GM19043 (cell line): ENCODE measurements around the gene LIN7C.
"Not testable (repeated sequence)": the region's sequence is repeated elsewhere in the genome, so short reads cannot be mapped to it uniquely, and the experiment has no call there.

Experiments used
- ATAC-seq: cut with Tn5 transposase; IDR thresholded peaks from one replicate; pipeline ENCODE4 v1.9.1; 2021; ENCODE audit warnings: low read depth; ENCODE audit not compliant: unreplicated experiment

Gene LIN7C

GRCh38 chr11:27452147-27452546, 54.4 kb downstream of the LIN7C start:
- ATAC-seq, result no peak

GRCh38 chr11:27451244-27451965, 55.2 kb downstream of the LIN7C start:
- ATAC-seq, result no peak

DNA sequence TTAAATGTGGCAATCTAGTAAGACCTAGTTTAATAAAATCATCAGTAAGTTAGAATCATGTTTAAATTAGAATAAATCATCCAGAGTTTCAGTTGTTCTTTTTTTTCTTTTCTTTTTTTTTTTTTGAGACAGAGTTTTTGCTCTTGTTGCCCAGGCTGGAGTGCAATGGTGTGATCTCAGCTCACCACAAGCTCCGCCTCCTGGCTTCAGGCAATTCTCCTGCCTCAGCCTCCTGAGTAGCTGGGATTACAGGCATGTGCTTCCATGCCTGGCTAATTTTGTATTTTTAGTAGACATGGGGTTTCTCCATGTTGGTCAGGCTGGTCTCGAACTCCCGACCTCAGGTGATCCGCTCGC, 58.4 kb downstream of the LIN7C start:
- ATAC-seq, result not testable (repeated sequence)

DNA sequence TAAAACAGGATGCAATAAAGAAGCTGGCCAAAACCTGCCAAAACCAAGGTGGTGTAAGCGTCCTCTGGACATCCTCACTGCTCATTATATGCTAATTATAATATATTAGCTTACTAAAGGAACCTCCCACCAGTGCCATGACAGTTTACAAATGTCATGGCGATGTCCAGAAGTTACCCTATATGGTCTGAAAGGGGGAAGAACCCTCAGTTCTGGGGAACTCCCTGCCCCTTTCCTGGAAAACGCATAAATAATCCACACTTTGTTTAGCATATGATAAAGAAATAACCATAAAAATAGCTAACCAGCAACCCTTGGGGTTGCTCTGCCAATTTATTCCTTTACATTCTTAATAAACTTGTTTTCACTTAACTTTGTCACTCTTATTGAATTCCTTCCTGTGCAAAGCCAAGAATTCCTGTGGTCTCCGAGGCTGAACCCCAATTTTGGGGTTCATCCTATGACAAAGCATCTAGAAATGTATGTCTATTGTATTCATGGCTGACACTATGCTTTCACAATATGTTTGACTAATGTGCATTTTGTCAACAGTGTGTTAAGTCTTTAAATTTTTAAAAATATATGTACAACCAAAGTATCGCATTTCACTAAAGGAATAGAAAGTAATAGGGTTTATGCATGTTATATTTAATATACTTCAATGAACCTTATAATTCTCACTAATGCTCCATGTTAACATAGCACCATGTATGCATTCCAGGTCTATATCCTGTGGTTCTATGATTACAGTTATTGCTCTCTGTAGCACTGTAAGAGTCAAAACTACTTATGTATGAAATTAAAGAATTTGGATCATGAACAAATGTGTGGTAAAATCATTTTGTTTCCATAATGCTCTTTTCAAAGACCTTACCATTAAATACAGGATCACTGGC, 59.0 kb downstream of the LIN7C start:
- ATAC-seq, result no peak

DNA sequence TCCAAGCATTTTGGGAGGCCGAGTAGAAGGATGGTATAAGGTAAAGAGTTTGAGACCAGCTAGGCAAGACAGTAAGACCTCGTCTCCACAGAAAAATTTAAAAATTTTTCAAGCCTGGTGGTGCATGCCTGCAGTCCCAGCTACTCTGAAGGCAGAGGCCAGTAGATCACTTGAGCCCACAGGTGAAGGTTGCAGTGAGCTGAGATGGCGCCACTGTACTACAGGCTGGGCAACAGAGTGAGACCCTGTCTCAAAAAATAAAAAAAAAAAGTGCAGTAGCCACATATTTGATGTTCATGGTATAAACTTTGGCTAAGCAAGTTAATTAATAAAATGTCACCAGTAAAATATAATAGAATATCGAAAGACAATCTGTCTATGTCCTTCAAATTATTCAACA, 60.9 kb downstream of the LIN7C start:
- no peak for ATAC-seq

DNA sequence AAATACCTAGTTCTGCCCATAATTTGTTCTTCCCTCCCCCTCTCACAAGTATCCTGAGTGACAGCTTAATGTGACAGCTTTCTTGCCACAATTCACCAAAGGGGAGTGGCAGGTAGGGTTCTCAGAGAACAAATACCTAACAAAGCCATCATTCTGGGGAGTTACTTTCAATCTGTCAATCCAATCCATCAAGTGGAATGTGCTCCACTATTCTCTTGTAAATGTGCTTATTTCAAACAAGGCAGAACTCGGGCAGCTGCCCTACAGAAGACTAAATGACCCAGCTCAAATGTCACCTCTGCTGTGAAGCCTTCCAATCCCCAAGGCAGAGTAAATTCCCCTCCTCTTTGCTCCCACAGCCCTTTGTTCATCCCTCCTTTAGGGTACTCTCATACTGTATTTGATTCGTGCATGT, 61.8 kb downstream of the LIN7C start:
- no peak for ATAC-seq
